GM19035 (cell line): Measurements from ENCODE around the gene LSAMP.
"Not testable (repeated sequence)": the region's sequence is repeated elsewhere in the genome, so short reads cannot be mapped to it uniquely, and the experiment has no call there.

ENCODE experiments used
- ATAC-seq: cut with Tn5 transposase; IDR thresholded peaks from one replicate; pipeline ENCODE4 v1.9.1; 2021; ENCODE audit not compliant: unreplicated experiment

The LSAMP gene

GRCh38 chr3:115819785-115820384, 625.4 kb downstream of the LSAMP start:
- ATAC-seq: peak; percentile 97

DNA sequence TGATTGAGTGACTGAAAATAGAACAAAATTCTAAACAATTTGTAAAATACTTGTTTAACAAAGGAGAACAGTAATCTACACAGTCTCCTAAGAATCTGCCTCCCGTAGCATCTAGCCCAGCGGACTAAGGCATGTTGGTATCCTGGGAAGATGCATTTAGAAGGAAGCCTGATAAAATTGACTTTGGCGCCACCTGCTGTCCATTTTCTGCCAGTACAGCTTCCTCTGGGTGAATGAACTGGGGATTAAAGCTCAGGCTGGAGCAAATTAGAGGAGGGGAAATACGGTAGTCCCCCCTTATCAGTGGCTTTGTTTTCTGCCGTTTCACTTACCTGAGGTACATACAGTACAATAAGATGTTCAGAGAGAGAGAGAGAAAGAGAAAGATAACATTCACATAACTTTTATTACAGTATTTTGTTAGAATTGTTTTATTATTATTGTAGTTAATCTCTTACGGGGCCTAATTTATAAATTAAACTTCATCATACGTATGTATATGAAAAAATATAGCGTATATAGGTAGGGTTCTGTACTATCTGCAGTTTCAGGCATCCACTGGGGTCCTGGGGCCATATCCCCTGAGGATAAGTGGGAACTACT, 630.4 kb downstream of the LSAMP start:
- no peak for ATAC-seq

DNA sequence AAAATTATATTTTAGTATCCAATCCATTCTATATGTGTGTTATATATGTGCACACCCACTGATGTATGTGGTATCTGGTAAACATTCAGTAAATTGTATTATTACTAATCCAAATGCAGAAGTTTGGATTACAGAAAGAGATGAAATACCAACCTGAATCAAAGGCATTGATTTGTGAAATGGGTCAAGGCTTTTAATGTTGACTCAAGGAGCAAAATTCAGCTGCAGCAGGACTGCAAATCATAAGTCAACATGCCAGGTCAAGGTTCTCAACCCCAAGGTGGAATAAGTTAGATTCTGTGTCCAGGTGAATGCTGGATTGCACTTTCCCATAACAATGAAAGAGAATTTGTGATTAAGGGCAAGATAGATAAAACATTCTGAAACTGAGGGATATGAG, 631.3 kb downstream of the LSAMP start:
- no peak for ATAC-seq

GRCh38 chr3:115808816-115809215, 636.5 kb downstream of the LSAMP start:
- no peak for ATAC-seq

DNA sequence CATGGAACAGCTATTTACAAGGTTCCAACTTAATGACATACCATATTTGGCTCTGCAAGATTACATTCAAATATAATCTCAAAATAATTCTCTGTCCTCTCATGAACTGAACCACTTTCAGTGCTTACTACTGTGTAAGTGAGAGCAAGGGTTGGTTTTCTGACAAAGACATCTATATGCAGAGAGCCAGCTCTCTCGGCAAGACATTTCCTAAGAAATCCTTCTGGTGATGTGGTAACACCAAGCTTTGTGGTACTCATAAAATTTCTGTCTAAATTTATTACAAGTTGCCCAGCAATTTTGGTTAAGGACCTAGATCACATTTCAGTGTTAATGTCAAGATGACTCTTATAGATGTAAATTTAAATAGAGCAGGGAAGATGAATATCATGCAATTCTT, 637.0 kb downstream of the LSAMP start:
- ATAC-seq: no peak

GRCh38 chr3:115806501-115806900, 638.8 kb downstream of the LSAMP start:
- ATAC-seq: no peak

GRCh38 chr3:115805520-115805919, 639.8 kb downstream of the LSAMP start:
- no peak for ATAC-seq

- ATAC-seq: no peak
Observed at GRCh38 chr3:115804713-115805119, 640.6 kb downstream of the LSAMP start.

GRCh38 chr3:115804200-115804599, 641.1 kb downstream of the LSAMP start:
- no peak for ATAC-seq

GRCh38 chr3:115803661-115804060, 641.6 kb downstream of the LSAMP start:
- no peak for ATAC-seq

- ATAC-seq: no peak
Observed at GRCh38 chr3:115800489-115801075, 644.7 kb downstream of the LSAMP start.

DNA sequence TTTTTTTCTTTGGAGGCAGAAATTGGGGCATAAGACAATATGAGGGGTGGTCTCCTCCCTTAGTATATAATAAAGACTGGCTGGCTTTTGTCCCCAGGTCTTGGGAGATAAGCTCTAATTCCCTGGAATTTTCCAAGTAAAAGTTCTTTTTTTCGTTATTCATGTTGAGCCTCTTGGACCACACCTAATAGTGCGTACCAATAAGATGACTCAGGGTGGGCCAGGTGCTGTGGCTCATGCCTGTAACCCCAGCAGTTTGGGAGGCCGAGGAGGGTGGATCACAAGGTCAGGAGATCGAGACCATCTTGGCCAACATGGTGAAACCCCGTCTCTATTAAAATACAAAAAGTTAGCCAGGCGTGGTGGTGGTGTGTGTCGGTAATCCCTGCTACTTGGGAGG, 645.2 kb downstream of the LSAMP start:
- ATAC-seq: not testable (repeated sequence)

DNA sequence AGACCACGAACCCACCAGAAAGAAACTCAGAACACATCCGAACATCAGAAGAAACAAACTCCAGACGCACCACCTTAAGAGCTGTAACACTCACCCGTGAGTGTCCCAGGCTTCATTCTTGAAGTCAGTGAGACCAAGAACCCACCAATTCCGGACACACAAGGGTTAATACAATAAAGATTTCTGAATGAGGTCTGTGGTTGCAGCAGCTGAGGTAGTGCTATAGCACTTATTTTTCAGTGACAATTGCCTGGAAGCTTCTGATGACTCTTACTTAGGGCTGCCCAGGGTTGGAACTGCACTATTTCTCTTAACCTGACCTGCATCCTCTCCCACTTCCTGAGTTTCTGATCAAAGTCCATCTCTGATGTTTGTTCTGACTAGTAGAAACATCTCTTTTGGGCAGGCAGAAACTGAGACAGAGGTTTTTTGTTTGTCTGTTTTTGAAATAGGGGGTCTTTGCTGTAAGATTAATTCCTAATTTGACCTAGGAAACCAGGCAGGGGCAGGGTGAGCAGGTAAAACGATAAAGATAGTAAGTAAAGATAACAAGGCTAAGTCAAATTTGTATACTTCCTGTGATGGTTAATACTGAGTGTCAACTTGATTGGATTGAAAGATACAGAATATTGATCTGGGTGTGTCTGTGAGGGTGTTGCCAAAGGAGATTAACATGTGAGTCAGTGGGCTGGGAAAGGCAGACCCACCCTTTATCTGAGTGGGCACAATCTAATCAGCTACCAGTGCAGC, 652.9 kb downstream of the LSAMP start:
- ATAC-seq: no peak

DNA sequence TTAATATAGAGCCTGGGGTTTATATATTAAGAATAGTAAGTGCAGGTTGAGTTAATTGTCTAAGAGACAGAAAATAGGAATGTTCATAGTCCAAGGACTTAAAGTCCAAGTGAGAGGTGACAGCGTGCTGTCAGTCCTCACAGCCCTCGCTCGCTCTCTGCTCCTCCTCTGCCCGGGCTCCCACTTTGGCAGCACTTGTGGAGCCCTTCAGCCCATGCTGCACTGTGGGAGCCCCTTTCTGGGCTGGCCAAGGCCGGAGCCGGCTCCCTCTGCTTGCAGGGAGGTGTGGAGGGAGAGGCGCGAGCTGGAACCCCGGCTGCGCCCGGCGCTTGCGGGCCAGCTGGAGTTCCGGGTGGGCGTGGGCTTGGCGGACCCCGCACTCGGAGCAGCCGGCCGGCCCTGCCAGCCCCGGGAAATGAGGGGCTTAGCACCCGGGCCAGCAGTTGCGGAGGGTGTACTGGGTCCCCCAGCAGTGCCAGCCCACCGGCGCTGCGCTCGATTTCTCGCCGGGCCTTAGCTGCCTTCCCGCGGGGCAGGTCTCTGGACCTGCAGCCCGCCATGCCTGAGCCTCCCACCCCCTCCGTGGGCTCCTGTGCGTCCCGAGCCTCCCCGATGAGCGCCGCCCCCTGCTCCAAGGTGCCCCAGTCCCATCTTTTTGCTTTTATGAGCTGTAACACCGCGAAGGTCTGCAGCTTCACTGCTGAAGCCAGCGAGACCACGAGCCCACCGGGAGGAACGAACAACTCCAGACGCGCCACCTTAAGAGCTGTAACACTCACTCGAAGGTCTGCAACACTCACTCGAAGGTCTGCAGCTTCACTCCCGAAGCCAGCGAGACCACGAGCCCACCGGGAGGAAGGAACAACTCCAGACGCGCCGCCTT, 653.8 kb downstream of the LSAMP start:
- not testable (repeated sequence) for ATAC-seq

DNA sequence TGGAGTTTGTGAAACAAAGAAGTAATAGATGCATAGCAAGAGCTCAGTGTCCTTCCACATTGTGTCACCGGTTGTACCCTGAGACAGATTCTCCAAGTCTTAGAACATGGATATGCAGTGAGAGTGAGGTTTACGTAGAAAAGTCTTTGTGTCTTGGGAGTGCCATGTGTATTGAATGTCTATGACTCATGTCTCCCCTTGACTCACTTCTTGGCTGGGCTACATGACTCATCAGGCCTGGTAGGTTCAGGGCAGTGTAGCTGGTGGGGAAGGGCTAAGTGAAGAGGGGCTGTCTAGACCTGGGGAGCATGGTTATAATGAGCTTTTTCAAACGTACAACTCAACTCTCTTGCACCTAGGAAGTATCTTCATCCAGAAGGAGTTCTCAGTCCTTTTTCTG, 654.5 kb downstream of the LSAMP start:
- no peak for ATAC-seq

DNA sequence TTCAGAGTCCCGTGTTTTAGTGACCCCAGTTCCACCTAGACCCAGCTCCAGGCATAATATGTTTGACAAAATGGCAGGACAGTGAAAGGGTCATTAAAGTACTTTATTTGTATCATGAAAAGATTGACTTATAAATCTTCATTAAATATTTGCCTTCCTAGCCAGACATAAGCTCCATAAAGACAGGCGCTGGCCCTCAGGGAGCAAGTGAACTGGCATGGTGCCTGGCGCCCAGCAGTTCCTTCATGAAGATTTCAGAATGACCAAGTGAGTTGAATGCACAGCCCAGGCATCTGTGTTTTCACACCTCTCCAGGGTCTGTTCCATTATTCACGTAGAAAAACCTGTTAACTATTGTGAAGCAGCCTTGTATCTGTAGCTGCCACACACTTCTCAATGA, 655.8 kb downstream of the LSAMP start:
- ATAC-seq: no peak

GRCh38 chr3:115788921-115789470, 656.3 kb downstream of the LSAMP start:
- no peak for ATAC-seq

GRCh38 chr3:115787818-115788217, 657.5 kb downstream of the LSAMP start:
- ATAC-seq: no peak

GRCh38 chr3:115785782-115786181, 659.5 kb downstream of the LSAMP start:
- no peak for ATAC-seq

GRCh38 chr3:115784739-115785536, 660.3 kb downstream of the LSAMP start:
- ATAC-seq: no peak
